VCaP (cell line): ENCODE measurements around the gene EPHB4.

Experiments
- H3K27ac ChIP-seq: fragments of 450-650 bp; 2 replicates; pipeline ENCODE4 v1.5.1; 2017
- TF ChIP-seq, protein P1 (sequence below): fragments of 450-650 bp; conservative IDR thresholded peaks from 2 replicates; pipeline ENCODE4 v1.5.1; 2017; ENCODE audit warnings: mild to moderate bottlenecking, moderate library complexity

EPHB4 gene

DNA sequence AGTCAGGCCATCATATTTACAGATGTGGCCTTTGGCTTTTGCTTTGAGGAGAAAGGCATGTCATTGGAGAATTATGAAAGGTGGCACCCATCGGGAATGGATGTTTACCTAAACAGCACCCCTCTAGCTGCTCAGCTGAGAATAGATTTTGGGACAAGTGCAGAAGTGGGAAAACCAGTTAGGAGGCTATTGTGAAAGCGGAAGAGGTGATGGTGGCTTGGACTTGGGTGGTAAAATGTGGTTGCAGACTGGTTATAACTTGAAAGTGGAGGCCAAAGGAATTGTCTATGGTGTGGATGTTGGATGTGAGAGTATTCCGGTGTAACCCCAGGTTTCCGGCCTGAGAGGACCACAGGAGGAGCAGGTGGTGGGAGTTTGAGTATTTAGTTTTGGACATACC is 20.0 kb upstream of the EPHB4 start:
- TF ChIP-seq, protein P1, sequence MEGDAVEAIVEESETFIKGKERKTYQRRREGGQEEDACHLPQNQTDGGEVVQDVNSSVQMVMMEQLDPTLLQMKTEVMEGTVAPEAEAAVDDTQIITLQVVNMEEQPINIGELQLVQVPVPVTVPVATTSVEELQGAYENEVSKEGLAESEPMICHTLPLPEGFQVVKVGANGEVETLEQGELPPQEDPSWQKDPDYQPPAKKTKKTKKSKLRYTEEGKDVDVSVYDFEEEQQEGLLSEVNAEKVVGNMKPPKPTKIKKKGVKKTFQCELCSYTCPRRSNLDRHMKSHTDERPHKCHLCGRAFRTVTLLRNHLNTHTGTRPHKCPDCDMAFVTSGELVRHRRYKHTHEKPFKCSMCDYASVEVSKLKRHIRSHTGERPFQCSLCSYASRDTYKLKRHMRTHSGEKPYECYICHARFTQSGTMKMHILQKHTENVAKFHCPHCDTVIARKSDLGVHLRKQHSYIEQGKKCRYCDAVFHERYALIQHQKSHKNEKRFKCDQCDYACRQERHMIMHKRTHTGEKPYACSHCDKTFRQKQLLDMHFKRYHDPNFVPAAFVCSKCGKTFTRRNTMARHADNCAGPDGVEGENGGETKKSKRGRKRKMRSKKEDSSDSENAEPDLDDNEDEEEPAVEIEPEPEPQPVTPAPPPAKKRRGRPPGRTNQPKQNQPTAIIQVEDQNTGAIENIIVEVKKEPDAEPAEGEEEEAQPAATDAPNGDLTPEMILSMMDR, result no peak

DNA sequence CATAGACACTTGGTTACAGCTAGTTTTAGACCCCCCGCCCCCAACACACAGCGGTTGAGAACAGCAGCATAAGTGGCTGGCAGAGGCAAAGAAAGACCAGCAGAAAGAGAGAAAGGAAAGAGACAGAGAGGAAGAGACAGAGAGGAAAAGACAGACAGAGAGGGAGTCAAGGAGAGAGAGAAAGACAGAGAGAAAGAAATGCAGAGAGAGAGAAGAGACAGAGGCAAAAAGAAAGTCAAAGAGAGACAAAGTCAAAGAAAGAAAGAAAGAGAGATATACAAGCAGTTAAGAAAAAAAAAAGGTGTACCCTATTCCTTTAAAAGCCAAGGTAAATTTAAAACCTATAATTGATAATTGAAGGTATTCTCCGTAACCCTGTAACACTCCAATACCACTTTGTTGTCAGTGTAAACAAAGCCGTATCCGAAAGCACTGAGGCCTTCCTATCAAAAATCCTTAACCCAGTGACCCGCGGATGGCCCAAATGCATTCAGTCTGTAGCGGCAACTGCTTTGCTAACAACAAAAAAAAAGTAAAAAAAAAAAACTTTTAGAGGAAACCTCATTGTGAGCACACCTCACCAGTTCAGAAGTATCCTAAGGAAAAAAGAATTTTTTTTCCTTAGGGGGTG is 13.3 kb upstream of the EPHB4 start:
- no peak overlapping the region for H3K27ac ChIP-seq

More for the DNA sequence above, 20.0 kb upstream of the EPHB4 start:
- no peak overlapping the region for H3K27ac ChIP-seq

DNA sequence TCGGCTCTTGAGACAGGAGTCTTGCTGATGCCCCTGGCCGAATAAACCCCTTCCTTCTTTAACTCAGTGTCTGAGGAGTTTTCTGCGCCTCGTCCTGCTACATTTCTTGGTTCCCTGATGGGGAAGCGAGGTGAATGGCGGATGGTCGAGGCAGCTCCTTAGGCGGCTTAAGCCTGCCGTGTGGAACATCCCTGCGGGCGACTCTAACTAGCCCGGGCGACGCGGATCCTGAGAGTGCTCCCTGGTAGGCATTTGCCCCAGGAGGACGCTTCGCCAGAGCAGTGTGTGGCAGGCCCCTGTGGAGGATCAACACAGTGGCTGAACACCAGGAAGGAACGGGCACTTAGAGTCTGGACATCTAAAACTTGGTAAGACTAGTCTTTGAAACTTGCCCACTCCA is 12.0 kb upstream of the EPHB4 start:
- no peak overlapping the region for H3K27ac ChIP-seq
- TF ChIP-seq, protein P1, result no peak

More for the DNA sequence above, 13.3 kb upstream of the EPHB4 start:
- TF ChIP-seq, protein P1, result no peak

DNA sequence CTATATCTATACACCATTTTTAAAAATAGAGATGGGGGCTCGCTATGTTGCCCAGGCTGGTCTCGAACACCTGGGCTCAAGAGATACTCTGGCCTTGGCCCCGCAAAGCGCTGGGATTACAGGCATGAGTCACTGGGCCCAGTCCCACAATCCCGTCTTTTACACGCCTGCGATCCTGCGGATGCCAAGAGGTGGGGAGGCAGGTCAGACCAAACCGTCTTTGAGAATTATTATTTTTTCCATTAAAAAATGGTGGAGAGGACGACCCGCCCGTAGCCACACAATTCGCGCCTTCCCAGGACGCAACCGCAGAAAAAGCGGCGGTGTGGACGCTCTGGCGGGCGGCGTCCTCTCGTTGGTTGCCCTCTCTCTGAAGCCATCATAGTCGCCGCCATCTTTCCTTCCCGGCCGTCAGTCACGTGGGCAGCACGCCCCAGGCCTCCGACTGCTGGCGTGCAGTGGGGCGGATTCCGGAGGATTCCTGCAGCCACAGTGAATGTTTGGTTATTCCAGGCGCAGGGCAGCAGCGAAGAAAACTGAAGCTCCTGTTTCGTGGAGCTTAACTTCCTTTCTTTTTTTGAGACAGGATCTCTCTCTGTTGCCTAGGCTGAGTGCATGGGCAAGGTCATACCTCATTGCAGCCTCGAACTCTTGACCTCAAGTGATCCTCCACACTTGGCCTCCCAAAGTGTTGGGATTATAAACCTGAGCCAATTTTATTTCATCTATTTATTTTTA is 9.9 kb upstream of the EPHB4 start:
- TF ChIP-seq, protein P1, result no peak
- peak overlapping the region; percentile 63 for H3K27ac ChIP-seq

DNA sequence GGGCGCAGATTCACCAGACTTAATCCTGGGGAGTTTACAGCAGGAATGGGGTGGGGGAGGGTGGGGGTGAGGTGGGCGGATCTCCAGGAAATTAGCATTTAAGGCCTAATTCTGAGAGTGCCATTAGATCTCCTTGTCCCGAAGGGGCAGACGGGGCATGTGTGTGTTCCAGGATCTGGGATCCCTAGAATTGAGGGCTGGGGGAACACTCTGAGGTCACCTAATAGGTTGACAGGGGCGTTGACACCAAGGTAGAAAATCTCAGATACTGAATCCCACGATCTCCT is 9.4 kb upstream of the EPHB4 start:
- H3K27ac ChIP-seq, result peak overlapping the region; percentile 63
- TF ChIP-seq, protein P1, result no peak

DNA sequence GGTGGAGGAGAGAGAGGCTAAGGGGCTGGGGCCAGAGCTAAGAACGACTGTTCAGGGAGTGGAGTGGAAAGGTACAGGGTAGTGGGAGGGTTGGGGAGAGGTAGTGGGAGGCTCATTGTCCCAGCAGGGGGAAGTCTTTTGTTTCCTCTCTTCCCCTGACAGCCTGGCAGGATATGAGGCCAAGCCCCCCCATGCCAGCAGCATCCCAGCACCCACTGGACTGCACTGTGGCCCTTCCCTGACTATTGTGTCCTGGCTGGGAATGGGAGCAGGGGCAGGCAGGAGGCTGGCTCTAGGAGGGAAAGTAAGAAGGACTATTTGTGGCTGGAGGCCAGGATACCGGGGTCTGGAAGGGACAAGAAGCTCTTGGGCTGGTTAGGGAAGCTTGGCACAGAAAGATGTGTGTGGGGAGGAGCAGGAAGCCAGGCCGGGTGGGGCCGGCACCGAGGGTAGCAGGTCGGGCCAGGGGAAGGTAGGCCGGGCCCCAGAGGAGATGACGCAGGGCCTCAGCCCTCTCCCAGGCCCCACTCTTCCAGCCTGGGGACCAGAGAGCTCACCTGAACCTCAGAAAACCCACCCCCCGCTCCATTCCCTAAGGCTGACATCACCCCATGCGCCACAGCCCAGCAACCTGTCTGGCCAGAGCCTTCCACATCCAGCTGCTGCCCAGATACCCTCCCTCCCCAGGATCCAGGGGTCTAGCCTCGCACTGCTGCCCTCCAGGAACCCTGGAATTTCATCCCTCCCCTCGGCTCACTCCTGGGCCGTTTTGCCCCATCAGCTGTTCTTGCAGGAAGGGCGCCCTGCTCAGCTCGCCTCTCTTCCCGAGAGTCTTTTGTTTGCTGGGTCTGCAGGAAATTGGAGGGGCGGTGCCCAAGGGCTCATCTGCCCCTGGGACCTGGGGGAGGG is 8.8 kb upstream of the EPHB4 start:
- H3K27ac ChIP-seq, result peak overlapping the region; percentile 63; the same call in 1 of the 2 replicates
- TF ChIP-seq, protein P1, result no peak

DNA sequence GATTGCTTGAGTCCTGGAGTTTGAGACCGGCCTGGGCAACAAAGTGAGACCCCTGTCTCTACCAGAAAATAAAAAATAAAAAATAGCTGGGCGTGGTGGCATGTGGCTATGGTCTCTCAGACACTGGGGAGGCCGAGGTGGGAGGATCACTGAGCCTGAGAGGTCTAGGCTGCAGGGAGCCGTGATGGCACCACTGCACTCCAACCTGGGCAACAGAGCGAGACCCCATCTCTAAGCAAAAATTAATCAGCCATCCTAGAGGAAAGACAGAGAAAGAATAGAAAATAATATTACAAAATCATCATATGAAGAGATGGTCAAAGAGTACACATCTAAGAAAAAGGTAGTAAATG is 4.9 kb upstream of the EPHB4 start:
- TF ChIP-seq, protein P1, result no peak
- no peak overlapping the region for H3K27ac ChIP-seq
